Stimulated activated CD4-positive, alpha-beta T cell treated with anti-CD3 and anti-CD28 coated beads, Interleukin-2, amount 100 ng/mL, for 4 hours (primary cell): ENCODE measurements around the gene ZNF134.
A peak's percentile ranks its signal among the peaks of the same experiment; 100 is the strongest.

Experiments used
- DNase-seq: peaks from one replicate; pipeline ENCODE4 v3.0.0-alpha.2; 2020; ENCODE audit warnings: low read depth

ZNF134 gene

GRCh38 chr19:57613941-57614743 is at the start of gene ZNF134:
Gene ZNF134, plus strand, starts transcription at chr19:57614242. Its CDS starts 5,227 bp downstream, at chr19:57619469.
- DNase-seq = peak; percentile 84

DNA sequence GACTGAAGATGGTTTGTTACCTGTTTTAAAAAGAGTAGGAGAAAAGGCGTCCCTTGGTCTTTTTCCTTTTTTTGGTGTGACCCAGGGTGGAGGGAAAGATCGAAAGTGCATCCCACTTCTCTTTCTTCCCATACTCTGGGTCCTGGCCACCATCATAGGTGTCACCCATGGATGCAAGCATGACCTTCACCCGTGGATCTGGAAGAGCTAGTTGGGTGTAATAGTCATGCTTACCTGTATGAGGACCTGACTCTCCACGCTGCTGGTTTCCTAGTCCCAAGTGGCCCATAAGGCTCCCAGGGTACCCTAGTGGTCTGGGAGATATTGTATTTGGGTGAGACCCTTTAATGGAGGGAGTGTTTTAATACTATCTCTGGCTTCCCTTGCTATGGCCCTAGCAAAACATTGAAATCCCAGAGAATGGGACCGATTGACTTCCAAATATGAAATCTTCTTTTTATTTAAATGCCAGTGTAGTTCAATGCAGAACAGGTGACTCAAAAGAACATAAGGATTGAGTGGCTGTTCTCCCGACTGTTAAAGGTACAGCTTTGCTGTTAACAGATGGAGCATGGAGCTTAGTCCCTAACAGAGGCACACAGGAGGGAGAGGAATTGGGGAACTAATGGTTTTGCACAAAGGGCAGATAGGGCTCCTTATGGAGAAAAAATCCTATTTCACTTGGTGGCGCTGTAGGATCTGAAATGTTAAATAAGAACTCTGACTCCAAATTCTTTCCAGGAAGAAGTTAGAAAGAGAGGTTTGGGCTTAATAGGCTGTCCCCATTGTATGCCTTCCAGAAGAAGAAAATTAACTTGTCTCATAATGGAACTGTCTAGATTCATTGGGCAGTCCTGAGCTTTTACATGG is 47.4 kb upstream of the ZNF134 start:
- no peak for DNase-seq

DNA sequence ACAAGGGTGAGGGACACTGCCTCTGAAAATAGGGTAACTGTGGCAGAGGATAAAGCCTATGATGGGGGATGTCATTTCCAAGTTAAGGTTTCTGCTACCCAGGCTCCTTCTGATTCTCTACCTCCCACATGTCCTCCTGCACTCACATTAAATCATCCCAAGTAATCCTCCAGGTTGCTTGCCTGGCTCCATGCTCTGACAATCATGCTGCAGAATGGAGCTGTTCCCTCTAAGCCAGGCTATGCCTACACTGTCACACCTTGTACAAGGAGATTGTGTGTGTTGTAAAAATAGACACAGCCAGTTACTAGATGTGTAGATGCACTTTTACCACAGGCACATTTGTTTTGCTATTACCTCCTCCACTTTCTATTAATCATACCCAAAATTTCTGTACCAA is 43.3 kb upstream of the ZNF134 start:
- no peak for DNase-seq

DNA sequence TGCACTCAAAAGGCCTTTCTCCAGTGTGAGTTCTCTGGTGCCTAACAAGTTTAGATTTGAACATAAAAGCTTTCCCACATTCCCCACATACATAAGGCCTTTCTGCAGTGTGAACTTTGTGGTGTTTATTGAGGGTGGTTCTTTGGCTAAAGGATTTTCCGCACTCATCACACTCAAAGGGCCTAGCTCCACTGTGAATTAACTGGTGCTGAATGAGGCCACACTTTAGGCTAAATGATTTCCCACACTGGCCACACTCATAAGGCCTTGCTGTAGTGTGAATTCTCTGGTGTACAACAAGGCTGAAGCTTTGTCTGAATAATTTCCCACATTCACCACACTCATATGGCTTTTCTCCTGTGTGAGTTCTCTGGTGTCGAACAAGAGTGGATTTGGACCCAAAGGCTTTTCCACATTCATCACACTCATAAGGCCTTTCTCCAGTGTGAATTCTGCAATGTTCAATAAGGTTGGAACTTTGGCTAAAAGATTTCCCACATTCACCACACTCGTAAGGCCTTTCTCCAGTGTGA is 41.6 kb upstream of the ZNF134 start:
- DNase-seq = no peak

DNA sequence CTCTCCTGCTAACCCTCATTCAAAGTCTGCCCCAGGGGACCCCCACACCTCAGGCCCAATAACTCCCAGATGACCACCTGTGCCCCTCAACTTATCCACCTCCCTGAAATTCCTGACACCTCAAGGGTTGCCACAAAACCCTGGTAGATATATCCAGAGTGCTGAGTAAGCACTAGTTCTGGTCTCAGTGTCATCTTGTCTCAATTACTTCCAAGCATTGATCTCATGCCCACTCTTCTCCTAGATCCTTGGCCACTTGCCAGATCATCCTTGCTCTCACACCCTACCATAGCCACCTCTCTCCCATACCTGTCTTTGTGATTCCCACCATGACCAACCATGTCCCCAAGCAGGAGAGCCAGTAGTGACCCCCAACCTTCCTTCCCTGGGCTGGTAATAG is 37.4 kb upstream of the ZNF134 start:
- no peak for DNase-seq

GRCh38 chr19:57578487-57579205 is 35.4 kb upstream of the ZNF134 start, which contains the start of gene ZNF416:
Gene ZNF416, minus strand, starts transcription at chr19:57578911. Its CDS starts 207 bp downstream, at chr19:57578704.
- DNase-seq = peak; percentile 96

GRCh38 chr19:57583104-57583520 is 30.9 kb upstream of the ZNF134 start:
- no peak for DNase-seq

DNA sequence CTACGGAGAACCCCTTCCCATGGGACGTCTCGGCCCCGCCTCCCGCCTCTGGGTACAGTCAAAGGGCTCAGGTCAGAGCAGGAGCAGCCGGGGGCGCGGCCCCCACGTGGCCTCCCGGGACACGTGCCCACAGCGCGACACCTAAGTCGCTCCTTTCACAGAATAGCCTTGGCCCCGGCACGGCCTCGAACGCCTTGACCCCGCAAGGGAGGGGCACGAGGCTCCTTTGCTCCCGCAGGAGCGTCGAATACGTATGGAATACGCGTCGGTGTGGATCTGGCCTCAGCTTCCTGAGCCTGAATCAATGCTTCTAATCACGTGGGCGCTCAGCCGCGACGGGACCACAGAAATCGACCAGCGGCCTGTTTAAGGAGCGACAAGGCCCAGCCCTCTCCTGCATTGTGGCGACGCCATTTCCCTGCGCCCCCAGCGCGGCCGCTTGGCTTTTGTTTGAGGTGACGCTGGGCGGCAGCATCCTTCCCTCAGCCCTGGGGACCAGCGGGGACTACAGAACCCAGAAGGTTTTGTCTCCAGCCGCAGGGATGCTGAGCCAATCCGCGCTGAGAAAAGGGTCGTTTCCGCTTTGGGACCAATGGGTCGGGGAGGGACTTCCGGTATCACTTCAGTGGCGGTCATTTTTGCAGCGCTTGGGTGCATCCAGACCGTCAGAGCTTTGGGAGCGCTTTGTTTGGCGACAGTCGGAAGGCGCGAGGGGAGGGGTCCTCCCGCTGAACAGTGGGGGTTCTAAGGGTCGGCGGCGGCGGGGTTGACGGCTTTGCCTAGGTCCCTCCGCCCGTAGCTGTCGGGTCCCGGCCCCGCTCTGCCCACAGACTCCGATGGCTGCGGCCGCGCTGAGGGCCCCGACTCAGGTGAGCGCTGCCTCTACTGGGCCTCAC is 30.3 kb upstream of the ZNF134 start, which contains the start of gene ZIK1:
ZIK1 (plus strand) TSS at position 625 of the 896 bp plus-strand sequence; CDS start at position 837, 212 bp downstream.
- peak; percentile 82 for DNase-seq

- no peak for DNase-seq
These were observed 26.5 kb upstream of the ZNF134 start for GRCh38 chr19:57587529-57587928.

DNA sequence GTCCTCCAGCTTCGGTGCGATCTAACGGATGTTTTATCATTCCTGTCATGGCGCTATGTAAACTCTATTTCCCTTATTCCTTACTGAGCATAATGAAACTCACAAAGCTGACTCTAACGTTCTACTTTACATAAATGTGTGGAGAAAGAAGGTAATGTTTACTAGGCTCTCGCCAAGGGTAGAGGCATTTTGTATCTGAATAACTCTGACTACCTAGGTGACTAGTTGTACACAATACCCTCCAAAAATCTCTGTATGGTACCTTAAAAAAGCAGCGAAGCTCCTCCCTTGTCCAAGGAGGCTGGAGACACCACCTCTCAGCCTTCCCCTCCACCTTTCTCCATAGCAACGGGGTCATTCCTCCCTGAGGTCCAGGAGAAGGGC is 14.7 kb upstream of the ZNF134 start:
- no peak for DNase-seq

DNA sequence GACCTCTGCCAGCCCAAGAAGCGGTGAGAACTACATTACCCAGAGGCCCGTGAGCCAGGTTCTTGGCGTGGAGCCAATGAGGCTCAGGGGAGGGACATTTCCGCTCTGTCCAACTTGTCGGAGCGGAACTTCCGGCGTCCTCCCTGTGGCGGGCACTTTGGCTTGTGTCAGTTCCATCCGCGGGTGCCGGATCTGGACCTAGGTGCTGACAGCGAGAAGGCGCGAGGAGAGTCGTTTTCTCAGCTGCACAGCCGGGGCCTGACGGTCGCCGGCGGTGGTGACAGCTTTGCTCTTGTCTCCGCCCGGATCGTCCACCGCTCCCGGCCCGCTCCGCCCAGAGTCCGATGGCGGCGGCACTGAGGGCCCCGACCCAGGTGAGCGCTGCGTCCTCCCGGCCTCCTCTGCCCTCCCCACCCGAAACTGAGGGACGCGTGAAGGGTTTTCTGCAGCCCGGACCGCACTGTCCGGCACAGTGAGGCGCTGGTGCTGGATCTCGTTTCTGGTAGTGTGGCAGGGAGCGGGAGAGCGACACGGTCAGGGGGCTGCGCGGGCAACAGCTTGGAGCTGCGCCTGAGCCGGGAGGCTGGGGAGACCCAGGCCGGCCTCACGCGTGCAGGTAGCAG is 14.2 kb upstream of the ZNF134 start, which contains the start of gene ZNF530:
ZNF530 (plus strand) TSS at position 125 of the 623 bp plus-strand sequence. CDS start 4,461 bp downstream, outside the sequence.
- peak; percentile 76 for DNase-seq

DNA sequence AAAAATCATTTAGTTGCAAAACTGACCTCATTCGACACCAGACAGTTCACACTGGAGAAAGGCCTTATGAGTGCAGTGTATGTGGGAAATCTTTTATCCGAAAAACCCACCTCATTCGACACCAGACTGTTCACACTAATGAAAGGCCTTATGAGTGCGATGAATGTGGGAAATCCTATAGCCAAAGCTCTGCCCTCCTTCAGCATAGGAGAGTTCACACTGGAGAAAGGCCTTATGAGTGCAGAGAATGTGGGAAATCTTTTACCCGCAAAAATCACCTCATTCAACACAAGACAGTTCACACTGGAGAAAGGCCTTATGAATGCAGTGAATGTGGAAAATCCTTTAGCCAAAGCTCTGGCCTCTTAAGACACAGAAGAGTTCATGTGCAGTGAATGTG is 7.1 kb upstream of the ZNF134 start:
- DNase-seq = no peak

DNA sequence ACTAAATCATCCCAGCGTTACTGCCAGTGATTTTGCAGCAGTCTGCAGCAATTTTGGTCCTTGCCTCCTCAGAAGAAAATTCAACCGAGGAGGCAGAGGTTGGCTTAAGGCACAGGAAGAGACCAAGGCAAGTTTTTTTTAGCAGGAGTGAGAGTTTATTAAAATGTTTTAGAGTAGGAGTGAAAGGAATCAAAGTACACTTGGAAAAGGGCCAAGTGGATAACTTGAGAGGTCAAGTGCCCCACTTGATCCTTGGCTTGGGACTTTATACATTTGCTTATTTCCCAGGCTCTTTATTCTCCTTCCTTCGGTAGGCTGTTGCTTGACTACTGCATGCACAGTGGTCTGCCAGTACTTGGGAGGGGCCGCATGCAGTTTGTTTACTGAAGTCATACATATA is 2.9 kb upstream of the ZNF134 start:
- no peak for DNase-seq

DNA sequence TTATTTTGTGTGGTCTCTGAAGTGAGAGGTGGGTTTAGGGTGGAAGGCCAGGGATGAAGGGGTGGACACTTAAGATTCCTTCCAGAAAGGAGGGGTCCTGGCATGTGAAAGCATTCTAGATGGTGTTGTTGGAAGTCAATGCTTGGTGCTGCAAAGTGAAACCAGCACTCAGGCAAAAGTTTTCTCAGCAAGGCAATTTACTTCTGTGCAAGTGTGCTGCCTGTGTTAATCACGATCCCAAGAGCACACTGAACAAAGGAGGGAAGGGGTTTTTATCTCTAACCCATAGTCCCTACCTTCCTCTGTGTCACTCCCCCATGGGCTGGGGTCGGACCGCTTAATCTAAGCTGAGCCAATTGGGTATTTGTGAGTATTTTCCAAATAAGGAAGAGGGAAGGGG is 1.3 kb downstream of the ZNF134 start:
- DNase-seq = no peak

GRCh38 chr19:57620673-57621348 is 6.8 kb downstream of the ZNF134 start:
- no peak for DNase-seq

GRCh38 chr19:57623091-57623490 is 9.0 kb downstream of the ZNF134 start:
- DNase-seq = no peak

- peak; percentile 81 for DNase-seq
These were observed 19.2 kb downstream of the ZNF134 start, which contains the start of gene ZNF211 for GRCh38 chr19:57632987-57633831. Gene ZNF211, plus strand, starts transcription at chr19:57633168. Its CDS starts 179 bp downstream, at chr19:57633347.

GRCh38 chr19:57633832-57634131 is 19.7 kb downstream of the ZNF134 start:
- DNase-seq = no peak

GRCh38 chr19:57637379-57637778 is 23.3 kb downstream of the ZNF134 start:
- no peak for DNase-seq
